K562 (cell line): Measurements from ENCODE around the gene SYNPR.

Source experiments
- CEBPB ChIP-seq: fragments of 450-650 bp; IDR thresholded peaks from 2 replicates; pipeline ENCODE4 v1.6.1; 2016; ENCODE audit warnings: missing genetic modification characterization, missing compliant biosample characterization
- FOXK1 ChIP-seq: sonication (generic); formaldehyde crosslinking; IDR thresholded peaks from 2 replicates; pipeline ENCODE4 v1.8.0; 2022; ENCODE audit warnings: missing genetic modification reagents, mild to moderate bottlenecking, borderline replicate concordance
- HNRNPLL ChIP-seq: fragments of 200-400 bp; formaldehyde crosslinking; IDR thresholded peaks from 2 replicates; pipeline ENCODE4 v1.6.1; 2017; ENCODE audit warnings: low read length, low read depth, mild to moderate bottlenecking; ENCODE audit not compliant: poor library complexity, severe bottlenecking
- TARDBP ChIP-seq: fragments of 450-650 bp; IDR thresholded peaks from 2 replicates; pipeline ENCODE4 v1.6.1; 2016
- ZC3H4 ChIP-seq: sonication (generic); formaldehyde crosslinking; IDR thresholded peaks from 2 replicates; pipeline ENCODE4 v1.9.0; 2021; ENCODE audit warnings: missing genetic modification reagents, borderline replicate concordance
- ZFP30 ChIP-seq: fragments of 250-450 bp; sonication (Bioruptor Pico); IDR thresholded peaks from 2 replicates; pipeline ENCODE4 v1.8.0; 2022; ENCODE audit warnings: moderate library complexity, mild to moderate bottlenecking, inconsistent platforms, borderline replicate concordance
- ZNF263 ChIP-seq: sonication (generic); formaldehyde crosslinking; IDR thresholded peaks from 2 replicates; pipeline ENCODE4 v1.8.0; 2022; ENCODE audit warnings: mild to moderate bottlenecking, missing genetic modification reagents, borderline replicate concordance
- ZZZ3 ChIP-seq: fragments of 450-650 bp; IDR thresholded peaks from 2 replicates; pipeline ENCODE4 v1.6.1; 2016; ENCODE audit warnings: antibody characterized with exemption, mild to moderate bottlenecking, moderate library complexity
- TF ChIP-seq, protein P1 (sequence below), 2 experiments: IDR thresholded peaks; 2 replicates each; pipeline ENCODE4 v1.6.1; 2011; ENCODE audit warnings: borderline replicate concordance in 1 of 2, control low read depth in 1 of 2, low read depth in 1 of 2, low read length in 1 of 2, mild to moderate bottlenecking in 1 of 2, mixed read lengths in 1 of 2, moderate library complexity in 1 of 2; ENCODE audit not compliant: insufficient read depth in 1 of 2, insufficient read length in 1 of 2, poor library complexity in 1 of 2, severe bottlenecking in 1 of 2; ENCODE audit errors: extremely low read depth in 1 of 2
- TF ChIP-seq, protein P2 (sequence below), 2 experiments: fragments of 450-650 bp; IDR thresholded peaks; 2 replicates each; pipeline ENCODE4 v1.6.1; 2016; ENCODE audit warnings: mild to moderate bottlenecking in 2 of 2, borderline replicate concordance in 1 of 2, low read depth in 1 of 2, moderate library complexity in 1 of 2
- TF ChIP-seq, protein P3 (sequence below): sonication (generic); formaldehyde crosslinking; IDR thresholded peaks from 2 replicates; pipeline ENCODE4 v1.8.1; 2023; ENCODE audit warnings: mild to moderate bottlenecking, missing genetic modification reagents
- TF ChIP-seq, protein P4 (sequence below), 3 experiments: fragments of 200-800 bp in 1 of 3; fragments of 250-450 bp in 1 of 3; fragments of 450-650 bp in 1 of 3; sonication (Bioruptor Pico) in 1 of 3; sonication (Bioruptor generic) in 1 of 3; formaldehyde crosslinking in 1 of 3; IDR thresholded peaks; 2 replicates each; pipeline versions ENCODE4 v1.6.1 to v1.8.0; 2016 to 2022; ENCODE audit warnings: mild to moderate bottlenecking in 2 of 3, missing genetic modification characterization in 2 of 3, missing compliant biosample characterization in 1 of 3, moderate library complexity in 1 of 3
- TF ChIP-seq, protein P5 (sequence below): IDR thresholded peaks from 2 replicates; pipeline ENCODE4 v1.6.1; 2016; ENCODE audit warnings: missing genetic modification characterization, missing compliant biosample characterization

DNA sequence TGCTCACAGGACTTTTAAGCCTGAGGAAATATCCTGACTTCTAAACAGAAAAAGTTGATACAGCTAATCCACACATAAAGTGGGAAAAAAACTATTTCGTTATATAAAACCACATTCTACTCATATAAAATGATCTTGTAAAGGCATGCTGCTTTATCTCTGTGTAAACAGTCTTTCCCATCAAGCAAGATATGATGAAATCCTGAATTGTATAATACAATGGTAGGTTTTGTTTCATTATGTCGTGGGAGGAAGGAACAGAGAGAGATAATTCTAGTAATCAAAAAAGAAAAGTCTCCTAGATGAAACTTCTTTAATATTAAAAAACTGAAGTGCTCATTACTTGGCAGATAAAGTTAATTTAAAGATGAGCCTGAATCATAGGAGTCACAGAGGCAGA, 281.8 kb downstream of the SYNPR start:
- TF ChIP-seq, protein P1, sequence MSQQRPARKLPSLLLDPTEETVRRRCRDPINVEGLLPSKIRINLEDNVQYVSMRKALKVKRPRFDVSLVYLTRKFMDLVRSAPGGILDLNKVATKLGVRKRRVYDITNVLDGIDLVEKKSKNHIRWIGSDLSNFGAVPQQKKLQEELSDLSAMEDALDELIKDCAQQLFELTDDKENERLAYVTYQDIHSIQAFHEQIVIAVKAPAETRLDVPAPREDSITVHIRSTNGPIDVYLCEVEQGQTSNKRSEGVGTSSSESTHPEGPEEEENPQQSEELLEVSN (IDR thresholded peaks at IDR 0.05; ENCODE audit: borderline replicate concordance in 1 of 2, extremely low read depth in 1 of 2, insufficient read depth in 1 of 2, insufficient read length in 1 of 2, low read depth in 1 of 2, low read length in 1 of 2, poor library complexity in 1 of 2, severe bottlenecking in 1 of 2), result no peak
- TF ChIP-seq ZNF263 (no peak), FOXK1 (no peak), CEBPB (tag) (no peak), ZC3H4 (CRISPR knock-in tag) (no peak), ZFP30 (CRISPR knock-in tag) (no peak), HNRNPLL (no peak), TARDBP (no peak), ZZZ3 (no peak)
- TF ChIP-seq, protein P2, sequence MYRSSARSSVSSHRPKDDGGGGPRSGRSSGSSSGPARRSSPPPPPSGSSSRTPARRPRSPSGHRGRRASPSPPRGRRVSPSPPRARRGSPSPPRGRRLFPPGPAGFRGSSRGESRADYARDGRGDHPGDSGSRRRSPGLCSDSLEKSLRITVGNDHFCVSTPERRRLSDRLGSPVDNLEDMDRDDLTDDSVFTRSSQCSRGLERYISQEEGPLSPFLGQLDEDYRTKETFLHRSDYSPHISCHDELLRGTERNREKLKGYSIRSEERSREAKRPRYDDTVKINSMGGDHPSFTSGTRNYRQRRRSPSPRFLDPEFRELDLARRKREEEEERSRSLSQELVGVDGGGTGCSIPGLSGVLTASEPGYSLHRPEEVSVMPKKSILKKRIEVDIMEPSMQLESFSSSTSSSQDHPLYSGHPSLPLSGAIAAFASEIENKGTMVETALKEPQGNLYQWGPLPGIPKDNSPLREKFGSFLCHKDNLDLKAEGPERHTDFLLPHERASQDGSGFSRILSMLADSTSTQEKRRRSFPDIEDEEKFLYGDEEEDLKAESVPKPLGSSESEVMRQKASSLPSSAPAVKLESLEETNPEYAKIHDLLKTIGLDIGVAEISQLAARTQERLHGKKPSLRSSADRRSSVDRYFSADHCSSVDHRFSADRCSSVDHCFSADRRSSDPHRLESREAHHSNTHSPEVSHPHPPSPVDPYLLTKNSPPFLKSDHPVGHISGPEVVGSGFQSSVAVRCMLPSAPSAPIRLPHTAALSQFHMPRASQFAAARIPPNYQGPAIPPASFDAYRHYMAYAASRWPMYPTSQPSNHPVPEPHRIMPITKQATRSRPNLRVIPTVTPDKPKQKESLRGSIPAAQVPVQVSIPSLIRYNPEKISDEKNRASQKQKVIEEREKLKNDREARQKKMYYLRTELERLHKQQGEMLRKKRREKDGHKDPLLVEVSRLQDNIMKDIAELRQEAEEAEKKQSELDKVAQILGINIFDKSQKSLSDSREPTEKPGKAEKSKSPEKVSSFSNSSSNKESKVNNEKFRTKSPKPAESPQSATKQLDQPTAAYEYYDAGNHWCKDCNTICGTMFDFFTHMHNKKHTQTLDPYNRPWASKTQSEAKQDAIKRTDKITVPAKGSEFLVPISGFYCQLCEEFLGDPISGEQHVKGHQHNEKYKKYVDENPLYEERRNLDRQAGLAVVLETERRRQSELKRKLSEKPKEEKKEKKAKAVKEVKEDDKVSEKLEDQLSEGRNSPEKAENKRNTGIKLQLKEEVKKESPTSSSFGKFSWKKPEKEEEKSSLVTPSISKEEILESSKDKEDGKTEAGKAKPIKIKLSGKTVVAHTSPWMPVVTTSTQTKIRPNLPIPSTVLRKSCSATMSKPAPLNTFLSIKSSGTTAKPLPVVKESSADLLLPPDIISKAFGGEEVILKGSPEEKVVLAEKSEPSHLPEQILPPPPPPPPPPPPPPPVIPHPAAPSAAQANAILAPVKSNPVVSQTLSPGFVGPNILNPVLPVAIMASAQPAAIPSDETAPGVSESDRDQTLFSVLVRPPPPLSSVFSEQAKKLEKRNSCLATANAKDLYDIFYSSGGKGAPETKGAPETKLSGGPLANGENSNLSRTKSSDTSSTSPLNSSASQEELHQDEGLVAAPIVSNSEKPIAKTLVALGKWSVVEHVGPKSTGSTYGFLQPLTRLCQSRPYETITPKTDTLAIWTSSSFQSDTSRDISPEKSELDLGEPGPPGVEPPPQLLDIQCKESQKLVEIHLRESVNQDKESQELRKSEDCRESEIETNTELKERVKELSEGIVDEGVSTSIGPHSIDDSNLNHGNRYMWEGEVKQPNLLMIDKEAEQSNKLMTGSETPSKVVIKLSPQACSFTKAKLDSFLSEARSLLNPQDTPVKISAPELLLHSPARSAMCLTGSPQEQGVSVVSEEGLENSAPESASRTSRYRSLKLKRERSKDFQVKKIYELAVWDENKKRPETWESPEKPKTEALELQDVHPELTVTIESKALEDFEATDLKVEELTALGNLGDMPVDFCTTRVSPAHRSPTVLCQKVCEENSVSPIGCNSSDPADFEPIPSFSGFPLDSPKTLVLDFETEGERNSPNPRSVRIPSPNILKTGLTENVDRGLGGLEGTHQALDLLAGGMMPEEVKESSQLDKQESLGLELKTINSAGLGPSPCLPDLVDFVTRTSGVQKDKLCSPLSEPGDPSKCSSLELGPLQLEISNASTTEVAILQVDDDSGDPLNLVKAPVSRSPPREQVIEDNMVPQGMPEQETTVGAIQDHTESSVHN (IDR thresholded peaks at IDR 0.05; ENCODE audit: borderline replicate concordance in 1 of 2, low read depth in 1 of 2), result no peak
- TF ChIP-seq, protein P3, sequence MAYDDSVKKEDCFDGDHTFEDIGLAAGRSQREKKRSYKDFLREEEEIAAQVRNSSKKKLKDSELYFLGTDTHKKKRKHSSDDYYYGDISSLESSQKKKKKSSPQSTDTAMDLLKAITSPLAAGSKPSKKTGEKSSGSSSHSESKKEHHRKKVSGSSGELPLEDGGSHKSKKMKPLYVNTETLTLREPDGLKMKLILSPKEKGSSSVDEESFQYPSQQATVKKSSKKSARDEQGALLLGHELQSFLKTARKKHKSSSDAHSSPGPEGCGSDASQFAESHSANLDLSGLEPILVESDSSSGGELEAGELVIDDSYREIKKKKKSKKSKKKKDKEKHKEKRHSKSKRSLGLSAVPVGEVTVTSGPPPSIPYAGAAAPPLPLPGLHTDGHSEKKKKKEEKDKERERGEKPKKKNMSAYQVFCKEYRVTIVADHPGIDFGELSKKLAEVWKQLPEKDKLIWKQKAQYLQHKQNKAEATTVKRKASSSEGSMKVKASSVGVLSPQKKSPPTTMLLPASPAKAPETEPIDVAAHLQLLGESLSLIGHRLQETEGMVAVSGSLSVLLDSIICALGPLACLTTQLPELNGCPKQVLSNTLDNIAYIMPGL (CRISPR knock-in tag), result no peak
- TF ChIP-seq, protein P4, sequence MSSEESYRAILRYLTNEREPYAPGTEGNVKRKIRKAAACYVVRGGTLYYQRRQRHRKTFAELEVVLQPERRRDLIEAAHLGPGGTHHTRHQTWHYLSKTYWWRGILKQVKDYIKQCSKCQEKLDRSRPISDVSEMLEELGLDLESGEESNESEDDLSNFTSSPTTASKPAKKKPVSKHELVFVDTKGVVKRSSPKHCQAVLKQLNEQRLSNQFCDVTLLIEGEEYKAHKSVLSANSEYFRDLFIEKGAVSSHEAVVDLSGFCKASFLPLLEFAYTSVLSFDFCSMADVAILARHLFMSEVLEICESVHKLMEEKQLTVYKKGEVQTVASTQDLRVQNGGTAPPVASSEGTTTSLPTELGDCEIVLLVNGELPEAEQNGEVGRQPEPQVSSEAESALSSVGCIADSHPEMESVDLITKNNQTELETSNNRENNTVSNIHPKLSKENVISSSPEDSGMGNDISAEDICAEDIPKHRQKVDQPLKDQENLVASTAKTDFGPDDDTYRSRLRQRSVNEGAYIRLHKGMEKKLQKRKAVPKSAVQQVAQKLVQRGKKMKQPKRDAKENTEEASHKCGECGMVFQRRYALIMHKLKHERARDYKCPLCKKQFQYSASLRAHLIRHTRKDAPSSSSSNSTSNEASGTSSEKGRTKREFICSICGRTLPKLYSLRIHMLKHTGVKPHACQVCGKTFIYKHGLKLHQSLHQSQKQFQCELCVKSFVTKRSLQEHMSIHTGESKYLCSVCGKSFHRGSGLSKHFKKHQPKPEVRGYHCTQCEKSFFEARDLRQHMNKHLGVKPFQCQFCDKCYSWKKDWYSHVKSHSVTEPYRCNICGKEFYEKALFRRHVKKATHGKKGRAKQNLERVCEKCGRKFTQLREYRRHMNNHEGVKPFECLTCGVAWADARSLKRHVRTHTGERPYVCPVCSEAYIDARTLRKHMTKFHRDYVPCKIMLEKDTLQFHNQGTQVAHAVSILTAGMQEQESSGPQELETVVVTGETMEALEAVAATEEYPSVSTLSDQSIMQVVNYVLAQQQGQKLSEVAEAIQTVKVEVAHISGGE (CRISPR knock-in tag; IDR thresholded peaks at IDR 0.05), result no peak
- TF ChIP-seq, protein P5, sequence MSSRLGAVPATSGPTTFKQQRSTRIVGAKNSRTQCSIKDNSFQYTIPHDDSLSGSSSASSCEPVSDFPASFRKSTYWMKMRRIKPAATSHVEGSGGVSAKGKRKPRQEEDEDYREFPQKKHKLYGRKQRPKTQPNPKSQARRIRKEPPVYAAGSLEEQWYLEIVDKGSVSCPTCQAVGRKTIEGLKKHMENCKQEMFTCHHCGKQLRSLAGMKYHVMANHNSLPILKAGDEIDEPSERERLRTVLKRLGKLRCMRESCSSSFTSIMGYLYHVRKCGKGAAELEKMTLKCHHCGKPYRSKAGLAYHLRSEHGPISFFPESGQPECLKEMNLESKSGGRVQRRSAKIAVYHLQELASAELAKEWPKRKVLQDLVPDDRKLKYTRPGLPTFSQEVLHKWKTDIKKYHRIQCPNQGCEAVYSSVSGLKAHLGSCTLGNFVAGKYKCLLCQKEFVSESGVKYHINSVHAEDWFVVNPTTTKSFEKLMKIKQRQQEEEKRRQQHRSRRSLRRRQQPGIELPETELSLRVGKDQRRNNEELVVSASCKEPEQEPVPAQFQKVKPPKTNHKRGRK (tag), result no peak
